Lung microvascular endothelial cell (primary cell): Measurements from ENCODE around the gene CCR5. TPM values are rescaled to one million over a fixed set of nuclear protein-coding genes. Genes with fewer than 3 reads are reported as not detected.
A peak's percentile ranks its signal among the peaks of the same experiment; 100 is the strongest.
"Not testable (repeated sequence)": the region's sequence is repeated elsewhere in the genome, so short reads cannot be mapped to it uniquely, and the experiment has no call there.

Experiments
- DNase-seq, 2 donors: peaks; one replicate each; pipeline versions ENCODE4 v3.0.0 to v3.0.0-alpha.2; 2010; ENCODE audit warnings: low read depth in 2 of 2
- total RNA-seq: library from RNA; depleted of rRNA; stranded (reverse); fragments of >200 nt; gene quantifications from 2 replicates; pipeline ENCODE4 v1.2.1, GENCODE V29; 2014

Gene CCR5
- total RNA-seq, 1 donor from 2014 or later, result not detected

DNA sequence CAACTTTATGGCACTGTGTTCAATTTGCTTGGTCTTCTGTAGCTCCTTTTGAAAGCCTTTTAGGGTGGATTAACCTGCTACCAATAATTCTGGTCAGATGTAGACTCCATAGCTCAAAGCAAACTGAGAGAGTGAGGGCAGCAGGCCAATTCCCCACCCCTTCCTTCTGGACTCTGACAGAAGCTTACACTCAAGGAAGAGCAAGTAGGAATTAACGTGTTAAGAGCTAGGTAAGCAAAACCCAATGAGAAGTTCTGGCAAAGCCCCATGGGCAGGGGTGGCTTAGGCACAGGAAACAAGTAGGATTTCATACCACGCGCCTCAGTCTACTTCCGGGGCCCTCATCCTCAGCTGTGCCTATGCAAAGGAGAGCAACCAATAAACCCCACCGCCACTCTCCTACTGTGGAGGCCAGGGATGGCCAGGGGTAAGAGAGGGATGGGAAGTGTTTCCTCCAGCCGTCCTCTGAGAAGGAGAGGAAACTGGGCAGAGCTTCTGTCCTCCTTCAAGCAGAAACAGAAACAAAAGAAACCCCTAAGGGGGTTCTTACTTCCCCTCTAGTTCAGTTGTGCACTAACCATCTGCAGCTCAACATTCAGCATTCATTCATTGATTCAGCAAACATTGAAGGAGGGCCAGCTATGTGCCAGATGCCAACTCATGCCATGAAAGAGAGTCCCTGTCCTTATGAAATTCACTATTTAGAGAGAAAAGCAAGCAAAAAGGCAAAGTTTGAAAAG lies 12.6 kb downstream of the CCR5 start:
- DNase-seq, result peak in 1 of 2 donors; percentile 10

DNA sequence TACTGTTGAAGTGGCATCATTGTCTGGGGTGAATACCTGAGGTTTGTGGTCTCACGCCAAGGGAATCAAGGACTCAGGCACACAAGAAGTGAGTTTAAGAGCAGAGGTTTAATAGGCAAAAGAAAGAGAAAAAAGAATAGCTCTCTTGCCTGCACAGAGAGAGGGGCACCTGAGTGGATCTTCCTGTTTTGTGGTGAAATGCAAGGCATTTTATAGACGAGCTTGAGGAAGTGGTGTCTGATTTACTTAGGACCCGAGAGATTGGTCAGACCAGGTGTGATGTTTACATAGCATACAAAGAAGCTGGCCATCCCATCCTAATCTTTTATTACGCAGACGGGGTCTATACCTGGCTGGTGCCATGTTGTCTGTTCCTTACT lies 13.2 kb downstream of the CCR5 start:
- no peak for DNase-seq

DNA sequence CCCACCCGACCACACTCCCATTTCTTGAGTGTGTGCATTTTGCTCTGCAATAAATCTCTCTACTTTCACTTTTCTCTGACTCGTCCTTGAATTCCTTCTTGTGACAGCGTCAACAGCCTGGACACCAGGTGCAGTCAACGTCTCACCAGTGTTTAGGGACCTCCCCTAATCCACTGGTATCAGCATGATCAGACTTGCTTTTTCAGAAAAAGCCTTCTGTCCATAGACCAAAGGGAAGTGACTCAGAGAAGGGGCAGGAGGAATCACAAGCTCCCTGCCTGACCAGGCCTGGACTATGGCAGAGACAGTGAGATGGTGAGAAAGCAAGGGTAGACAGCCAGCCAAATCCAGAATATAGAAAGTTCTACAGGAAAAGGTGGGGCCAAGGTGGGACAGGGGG lies 15.5 kb downstream of the CCR5 start:
- DNase-seq, result peak; percentile 30 to 92

DNA sequence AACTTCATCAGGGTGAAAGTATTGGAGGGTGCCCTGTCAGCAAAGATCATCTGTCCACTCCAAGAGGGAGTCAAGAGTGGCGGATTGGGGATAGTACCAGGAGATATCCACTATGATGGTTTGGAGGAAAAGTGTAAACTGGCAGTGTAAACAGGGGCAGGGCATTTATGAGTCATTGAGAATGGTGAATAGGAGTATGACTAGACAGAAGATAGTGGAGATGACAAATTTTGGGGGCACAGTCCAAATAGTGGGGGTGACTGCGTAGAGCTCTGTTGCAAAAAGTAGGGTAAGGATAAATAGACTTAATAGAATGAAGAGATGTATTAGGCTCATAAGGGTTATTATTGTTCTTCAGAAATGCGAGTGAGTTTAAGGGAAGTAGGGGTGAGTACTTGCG lies 18.1 kb downstream of the CCR5 start:
- not testable (repeated sequence) for DNase-seq

DNA sequence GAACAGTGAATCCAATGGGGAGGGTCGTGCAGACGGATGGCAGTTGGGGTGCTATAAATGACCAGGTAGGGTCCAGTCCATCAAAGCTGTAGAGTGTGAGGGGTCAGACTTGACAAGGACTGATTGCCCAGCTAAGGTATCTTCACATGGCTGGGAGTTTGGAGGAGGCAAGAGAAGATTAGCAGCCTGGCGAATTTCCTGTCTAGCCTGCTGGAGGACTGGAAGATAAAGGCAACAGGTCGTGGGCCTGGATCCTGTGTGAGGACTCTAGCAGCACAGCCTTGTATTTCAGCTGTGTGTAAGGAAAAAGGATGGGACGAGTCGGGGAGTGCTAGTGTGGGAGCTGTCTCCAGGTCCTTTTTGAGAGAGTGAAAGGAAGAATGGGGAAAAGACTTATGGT lies 18.6 kb downstream of the CCR5 start:
- no peak for DNase-seq

DNA sequence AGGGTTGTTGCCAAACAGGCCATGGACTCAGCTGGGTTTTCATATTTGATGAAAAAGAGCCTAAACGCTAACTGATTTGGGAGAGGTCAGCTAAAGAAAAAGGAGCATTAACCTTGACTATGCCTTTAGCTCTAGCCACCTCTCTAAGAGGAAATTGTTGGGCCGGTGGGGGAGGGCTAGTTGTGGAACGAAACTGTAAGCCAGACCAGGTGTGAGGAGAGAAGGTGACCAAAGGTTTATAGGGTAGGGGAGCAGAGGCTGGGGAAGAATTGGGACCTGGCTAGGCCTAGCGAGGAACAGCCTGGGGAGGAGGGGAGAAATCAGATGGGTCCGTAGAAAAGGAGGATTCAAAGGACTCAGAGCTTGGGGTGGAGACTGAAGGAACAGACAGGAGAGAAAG lies 20.8 kb downstream of the CCR5 start:
- not testable (repeated sequence) for DNase-seq

DNA sequence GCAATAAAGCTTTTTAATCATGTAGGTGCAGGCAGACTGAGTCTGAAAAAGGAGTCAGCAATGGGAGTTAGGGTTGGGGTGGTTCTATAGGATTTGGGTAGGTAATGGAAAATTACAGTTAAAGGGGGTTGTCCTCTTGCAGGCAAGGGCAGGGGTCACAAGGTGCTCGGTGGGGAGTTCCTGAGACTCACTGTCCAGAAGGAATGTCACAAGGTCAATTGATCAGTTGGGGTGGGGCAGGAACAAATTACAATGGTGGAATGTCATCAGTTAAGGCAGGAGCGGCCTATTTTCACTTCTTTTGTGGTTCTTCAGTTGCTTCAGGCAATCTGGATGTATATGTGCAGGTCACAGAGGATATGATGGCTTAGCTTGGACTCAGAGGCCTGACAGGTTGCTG lies 22.3 kb downstream of the CCR5 start:
- DNase-seq, result no peak

DNA sequence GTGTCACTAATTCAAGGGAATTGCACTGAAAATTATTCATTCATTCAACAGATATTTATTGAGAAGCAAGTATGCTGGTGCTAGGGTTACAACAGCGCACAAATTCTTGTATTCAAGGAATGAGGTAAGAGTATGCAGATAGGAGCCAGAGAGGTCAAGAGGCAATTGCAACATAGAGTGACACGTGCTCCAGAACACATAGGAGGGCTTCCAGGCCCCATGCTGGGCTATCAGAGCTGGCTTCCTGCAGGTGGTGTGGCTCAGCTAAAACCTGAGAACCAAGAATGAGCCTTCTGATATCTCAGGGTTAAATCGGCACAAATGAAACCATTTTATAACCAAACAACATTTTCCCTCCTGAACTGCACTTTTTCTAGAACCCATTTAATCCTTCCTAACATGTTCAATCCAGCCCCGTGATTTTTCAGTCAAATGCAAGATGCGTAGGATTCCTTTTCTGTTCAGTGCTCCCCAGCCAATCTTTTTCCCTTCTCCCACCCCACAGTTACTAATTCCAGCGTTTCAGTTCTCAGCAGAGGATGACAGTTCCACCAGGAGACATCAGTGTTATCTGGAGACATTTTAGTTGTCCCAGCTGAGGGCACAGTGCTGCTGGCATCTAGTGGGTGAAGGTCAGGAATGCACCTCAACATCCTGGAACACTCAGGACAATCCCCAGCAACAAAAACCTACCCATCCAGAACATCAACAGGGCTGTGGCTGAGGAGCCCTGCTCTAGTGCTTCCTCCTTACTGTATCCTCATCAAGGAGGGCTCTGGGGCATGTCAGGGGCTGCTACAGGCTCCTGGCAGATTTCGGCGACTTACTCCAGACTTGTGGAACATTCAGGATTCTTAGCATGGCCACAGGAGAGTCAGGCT lies 23.0 kb downstream of the CCR5 start:
- no peak for DNase-seq

DNA sequence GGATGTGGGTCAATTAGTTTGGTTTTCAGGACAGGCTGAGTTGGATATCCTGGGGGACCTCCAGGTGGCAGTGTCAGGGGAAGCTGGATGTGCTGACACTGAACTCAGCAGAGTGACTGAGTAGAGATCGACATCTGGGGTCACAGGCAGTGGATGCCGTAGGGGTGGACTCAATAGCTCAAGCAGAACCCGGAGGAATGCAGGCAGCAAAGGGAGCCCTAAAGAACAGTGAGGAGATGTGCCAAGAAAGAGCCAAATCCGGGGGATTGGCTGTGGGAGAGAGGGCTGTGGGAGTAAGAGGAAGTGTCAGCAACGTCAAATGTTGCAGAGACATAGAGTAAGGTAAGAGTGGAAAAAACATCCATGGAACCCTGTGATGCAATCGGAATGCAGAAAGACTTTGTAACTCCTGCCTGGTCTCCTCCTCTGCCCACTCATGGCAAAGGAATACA lies 24.5 kb downstream of the CCR5 start:
- no peak for DNase-seq

DNA sequence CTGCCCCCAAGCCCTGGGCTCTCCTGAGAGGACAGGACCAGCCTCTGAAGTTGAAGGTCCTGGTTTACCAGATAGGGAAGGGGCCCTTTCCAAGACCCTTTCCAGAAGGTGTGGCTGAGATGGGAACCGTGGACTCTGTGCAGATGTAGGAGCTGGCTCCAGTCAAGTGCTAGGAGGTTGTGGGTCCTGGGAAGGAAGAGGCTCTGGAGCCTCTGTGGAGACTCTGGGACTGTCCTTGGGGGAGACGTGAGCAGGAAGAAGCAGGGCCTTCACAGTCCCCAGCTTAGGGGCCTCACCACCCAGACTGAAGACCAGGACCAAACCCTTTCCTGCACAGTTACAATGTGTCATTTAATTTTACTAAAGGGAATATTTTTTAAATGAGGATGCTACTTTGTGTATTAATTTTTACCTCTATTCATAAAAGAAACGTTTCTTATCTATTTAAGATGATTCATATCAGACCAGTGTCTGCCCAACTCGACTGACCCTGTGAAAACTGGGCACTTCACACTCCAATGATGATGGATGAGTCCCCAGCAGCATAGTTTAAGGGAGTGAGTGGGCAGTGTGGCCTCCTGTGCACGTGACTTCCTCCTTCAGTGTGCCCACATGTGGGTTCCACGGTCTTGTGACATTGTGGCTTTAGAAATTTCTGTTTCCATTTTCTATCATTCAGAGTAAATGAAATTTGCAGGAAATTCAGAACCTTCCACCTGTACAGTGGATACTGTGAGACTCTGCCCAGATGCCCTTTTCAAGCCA lies 25.2 kb downstream of the CCR5 start:
- DNase-seq, result no peak

DNA sequence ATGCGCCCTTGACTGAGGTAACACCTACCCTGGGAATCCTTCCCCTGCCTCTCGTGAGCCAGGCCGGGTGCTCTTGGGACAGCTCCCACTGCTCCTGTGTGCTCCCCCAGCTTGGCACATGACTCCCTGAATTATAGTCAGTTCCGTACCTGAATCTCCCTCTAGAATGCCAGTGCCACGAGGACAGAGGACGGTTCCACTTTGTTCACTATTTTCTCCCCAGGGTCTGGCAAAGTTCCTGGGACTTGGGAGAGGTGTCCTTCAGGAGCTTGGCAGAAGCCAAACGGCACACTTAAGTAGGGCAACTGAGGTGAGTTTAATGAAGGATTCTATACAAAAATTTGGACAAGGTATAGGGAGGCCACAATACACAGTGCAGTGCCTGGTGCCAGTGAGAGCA lies 26.4 kb downstream of the CCR5 start:
- no peak for DNase-seq

DNA sequence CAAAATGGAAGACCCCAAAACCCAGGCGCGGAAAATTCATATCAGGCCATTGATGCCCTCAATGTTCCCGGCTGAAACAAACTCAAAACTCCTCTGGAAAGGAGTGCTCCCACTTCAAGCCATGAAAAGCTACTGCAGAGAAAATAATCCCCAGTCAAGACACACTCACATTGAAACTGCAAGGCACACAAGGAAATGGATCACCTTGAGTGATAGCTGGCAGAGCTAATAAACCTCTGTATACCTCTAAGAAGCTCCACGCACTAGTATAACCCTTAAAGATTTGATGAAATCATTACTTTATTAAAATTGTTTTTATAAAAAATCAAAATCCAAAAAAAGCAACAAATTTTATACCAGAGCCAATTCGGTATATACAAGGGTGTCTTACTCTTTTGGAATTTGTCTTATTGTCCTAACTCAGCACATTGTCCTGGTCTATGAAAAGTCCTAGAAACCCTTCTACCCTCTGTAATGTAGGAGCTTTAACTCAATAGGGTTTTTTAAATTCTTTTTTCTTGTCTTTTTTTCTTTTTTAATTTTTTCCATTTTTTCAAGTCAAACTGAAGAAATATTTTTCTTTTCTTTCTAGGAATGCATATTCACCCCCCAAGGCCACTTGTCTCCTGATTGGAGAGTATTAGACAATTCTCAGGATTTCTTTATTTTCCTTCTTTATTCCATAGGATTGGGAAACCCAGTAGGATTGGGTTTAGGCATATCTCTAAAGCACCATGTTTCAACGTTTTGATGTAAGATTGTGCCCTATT lies 27.6 kb downstream of the CCR5 start:
- DNase-seq, result no peak

DNA sequence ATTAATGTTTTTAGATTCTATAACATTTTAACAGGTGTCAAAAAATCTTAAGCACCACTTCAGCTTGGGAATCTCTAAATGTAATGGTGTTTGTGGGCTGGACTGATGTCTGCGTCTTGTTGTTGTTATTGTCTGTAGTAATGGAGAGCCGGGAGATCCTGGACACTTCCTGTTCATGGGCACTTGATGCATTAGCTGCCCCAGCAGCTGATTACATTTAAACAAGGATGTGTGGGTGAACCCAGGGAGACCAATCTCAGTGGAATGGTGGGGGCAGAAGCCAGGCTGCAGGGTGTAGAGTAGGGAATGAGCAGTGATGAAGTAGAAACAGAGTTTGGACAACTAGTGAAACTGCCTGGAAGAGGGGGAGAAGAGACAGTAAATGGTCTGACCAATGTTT lies 28.4 kb downstream of the CCR5 start:
- peak in 1 of 2 donors; percentile 21 for DNase-seq

DNA sequence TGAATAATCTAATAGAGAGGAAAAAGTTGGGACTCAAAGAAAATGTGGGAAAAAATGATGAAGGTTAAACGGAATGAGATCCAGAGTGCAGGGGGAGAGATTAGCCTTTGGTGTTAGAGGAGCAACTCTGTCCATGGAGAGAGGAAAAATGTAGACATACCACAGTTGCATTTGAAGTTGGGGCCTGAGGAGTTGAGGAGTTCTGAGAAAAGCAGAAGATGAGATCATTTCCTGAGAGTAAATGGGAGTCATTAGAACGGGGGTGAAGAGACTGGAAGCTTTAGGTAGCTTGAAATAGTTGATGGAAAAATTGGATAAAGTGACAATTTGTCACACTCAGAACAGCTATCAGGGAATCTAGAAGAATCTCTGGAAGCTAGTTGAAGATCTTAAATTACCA lies 28.8 kb downstream of the CCR5 start:
- DNase-seq, result peak in 1 of 2 donors; percentile 65

DNA sequence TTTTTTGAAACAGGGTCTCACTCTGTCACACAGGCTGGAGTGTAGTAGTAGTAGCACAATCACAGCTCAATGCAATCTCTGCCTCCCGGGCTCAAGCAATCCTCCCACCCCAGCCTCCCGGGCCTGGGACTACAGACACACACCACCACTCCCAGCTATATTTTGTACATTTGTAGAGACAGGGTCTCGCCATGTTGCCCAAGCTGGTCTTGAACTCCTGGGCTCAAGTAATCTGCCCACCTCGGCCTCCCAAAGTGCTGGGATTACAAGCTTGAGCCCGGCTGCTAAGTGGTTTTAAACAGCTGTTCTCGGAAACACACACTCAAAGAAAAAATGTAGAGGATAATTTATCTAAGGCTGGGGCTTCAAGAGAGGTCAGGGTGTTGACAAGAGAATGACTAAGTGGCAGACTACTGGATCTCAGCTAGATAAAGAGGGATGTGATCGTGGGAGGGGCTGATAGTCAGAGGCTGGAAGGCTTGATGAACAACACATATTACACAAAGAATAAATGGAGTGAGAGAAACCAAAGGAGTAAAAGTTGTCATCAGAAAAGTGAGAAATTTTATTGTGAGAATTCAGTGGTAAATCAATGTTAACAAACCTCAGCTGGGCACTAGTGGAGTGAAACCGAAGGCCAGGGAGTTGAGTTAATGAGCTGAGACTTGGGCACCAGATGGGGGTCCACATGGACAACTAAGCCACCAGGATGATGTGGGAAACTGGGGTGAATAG lies 29.4 kb downstream of the CCR5 start:
- DNase-seq, result peak in 1 of 2 donors; percentile 82

DNA sequence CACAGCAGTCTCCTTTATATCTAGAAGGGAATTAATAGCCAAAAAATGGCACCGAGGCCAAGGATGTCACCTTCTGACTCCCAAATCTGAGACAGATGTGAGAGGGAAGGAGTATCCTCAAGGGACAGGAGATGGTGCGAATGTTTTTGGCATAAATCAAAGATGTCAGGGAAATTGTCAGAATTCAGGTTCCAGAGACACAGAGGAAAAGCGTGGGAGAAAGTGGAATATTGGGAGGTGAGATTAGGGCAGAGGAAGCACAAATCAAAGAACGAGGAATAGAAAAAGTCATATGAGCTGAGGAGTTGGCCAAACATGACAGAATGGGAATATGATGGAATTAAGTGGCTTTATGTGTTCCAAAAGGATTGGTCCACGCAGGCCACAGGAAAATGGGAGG lies 30.1 kb downstream of the CCR5 start:
- DNase-seq, result no peak

DNA sequence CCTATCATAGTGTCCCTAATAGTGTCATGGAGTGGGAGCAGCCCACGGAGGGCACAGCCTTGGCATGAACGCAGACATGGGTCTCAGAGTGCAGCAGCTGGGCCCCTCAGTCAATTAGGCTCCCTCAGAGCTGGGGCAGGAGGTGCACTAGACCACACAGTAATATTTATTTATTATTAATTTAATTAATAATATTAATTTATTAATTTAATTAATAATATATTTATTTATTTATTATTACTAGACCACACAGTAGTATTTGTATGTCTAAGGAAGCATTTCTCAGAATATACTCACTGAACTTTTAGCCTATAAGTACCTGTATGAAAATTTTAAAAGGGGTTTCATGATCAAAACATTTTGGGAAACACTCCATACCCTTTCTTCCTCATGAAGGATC lies 30.8 kb downstream of the CCR5 start:
- DNase-seq, result no peak

DNA sequence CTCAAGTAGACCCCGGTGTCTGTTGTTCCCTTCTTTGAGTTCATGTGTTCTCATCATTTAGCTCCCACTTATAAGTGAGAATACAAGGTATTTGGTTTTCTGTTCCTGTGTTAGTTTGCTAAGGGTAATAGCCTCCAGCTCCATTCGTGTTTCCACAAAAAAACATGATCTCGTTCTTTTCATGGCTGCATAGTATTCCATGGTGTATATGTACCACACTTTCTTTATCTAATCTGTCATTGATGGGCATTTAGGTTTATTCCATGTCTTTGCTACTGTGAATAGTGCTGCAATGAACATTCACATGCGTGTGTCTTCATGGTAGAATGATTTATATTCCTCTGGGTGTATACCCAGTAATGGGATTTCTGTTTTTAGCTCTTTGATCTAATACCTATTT lies 32.2 kb downstream of the CCR5 start:
- not testable (repeated sequence) for DNase-seq

DNA sequence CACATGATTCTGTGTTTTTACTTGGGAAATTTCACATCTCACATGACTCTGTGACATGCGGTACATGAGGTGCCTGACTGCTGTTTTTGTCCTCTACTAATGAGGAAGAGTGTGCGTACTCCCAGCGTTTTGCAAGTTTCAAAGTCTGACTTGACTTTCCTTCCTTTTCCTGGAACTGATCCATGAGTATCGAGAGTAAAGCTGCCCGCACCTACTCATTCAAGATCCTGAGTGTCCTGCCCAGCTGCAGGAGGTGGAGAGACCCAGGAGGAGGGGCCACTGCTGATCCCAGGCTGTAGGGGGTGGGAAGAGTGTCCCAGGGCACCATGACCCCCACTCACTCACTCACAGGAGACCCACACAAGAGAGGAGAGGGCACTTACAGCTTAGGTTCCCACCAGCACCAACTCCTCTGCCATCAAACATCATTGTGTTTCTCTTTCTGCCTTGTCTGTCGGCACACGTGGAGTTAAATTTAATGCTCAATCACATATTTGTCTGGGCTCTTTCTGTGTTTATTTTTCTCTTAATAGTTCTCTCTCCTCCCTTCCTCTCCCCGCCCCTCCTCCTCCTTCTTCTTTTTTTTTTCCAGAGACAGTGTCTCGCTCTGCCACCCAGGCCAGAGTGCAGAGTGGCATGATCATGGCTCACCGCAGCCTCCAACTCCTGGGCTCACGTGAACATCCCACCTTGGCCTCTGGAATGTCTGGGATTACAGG lies 34.7 kb downstream of the CCR5 start:
- peak; percentile 34 to 73 for DNase-seq

DNA sequence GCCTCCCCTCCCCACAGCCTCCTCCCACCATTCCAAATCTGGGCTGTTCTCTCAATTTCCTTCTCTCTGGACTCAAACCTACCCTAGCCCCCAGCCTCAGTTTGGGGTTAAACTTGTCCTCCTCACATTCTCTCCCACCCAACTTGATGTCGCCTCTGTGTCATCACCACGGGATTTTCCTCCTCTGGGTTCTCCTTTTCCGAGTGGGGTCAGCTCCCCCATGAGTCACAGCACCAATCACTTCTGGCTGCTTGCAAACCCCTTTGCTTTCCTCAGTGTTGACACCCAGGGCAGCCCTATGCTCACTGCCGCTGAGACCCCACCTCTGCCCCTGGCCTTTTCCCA lies 35.7 kb downstream of the CCR5 start:
- peak in 1 of 2 donors; percentile 66 for DNase-seq
